CD4-positive, alpha-beta T cell (primary cell): Measurements from ENCODE around the gene OPN3. TPM values are rescaled to one million over a fixed set of nuclear protein-coding genes. Genes with fewer than 3 reads are reported as not detected.

Experiments
- ATAC-seq: fragments of 200-7000 bp; cut with Tn5 transposase; one replicate; pipeline ENCODE4 v1.10.0; 2022; ENCODE audit warnings: mild to moderate bottlenecking; ENCODE audit not compliant: poor library complexity
- CTCF ChIA-PET: fragments of 350-600 bp; sonication (Branson Sonifier 250); formaldehyde crosslinking; loops from one replicate; lab custom pipeline; 2021; ENCODE audit warnings: antibody characterized with exemption, inconsistent platforms; lab: Charles Lee
- POLR2A ChIA-PET: fragments of 350-600 bp; sonication (Branson Sonifier 250); formaldehyde crosslinking; loops from one replicate; lab custom pipeline; 2021; ENCODE audit warnings: antibody characterized with exemption, inconsistent platforms; lab: Charles Lee
- DNase-seq, 14 experiments: peaks; one replicate each; pipeline ENCODE4 v3.0.0-alpha.2; 2013 to 2020; ENCODE audit warnings: mixed read lengths in 2 of 14
- H3K27ac ChIP-seq, 2 donors: one replicate each; pipeline versions ENCODE4 v1.5.1 to v1.7.0; 2013; ENCODE audit warnings: low read length in 2 of 2, low read depth in 1 of 2, mild to moderate bottlenecking in 1 of 2
- H3K27me3 ChIP-seq, 2 experiments: 1 replicate in 1 of 2; 2 replicates in 1 of 2; pipeline versions ENCODE4 v1.6.1 to v1.7.0; 2013; ENCODE audit warnings: low read length in 2 of 2, control low read depth in 1 of 2, mild to moderate bottlenecking in 1 of 2, moderate library complexity in 1 of 2; ENCODE audit not compliant: insufficient read depth in 2 of 2, control insufficient read depth in 1 of 2
- H3K36me3 ChIP-seq: one replicate; pipeline ENCODE4 v1.6.1; 2013; ENCODE audit warnings: low read length, control low read depth; ENCODE audit not compliant: insufficient read depth
- H3K4me1 ChIP-seq: one replicate; pipeline ENCODE4 v1.6.1; 2013; ENCODE audit warnings: low read length, control low read depth; ENCODE audit not compliant: insufficient read depth
- H3K4me3 ChIP-seq: one replicate; pipeline ENCODE4 v1.5.1; 2013; ENCODE audit warnings: mild to moderate bottlenecking, low read length, moderate library complexity
- H3K9me3 ChIP-seq, 2 experiments: 1 replicate in 1 of 2; 2 replicates in 1 of 2; pipeline versions ENCODE4 v1.6.1 to v1.7.0; 2013; ENCODE audit warnings: low read length in 2 of 2, mild to moderate bottlenecking in 2 of 2, control low read depth in 1 of 2, moderate library complexity in 1 of 2; ENCODE audit not compliant: control insufficient read depth in 1 of 2, insufficient read depth in 1 of 2
- H3K27ac Mint-ChIP-seq: one replicate; pipeline ENCODE4 v1.8.0; 2020; ENCODE audit warnings: mixed read lengths
- H3K27me3 Mint-ChIP-seq: one replicate; pipeline ENCODE4 v1.8.0; 2021; ENCODE audit warnings: mixed read lengths
- H3K36me3 Mint-ChIP-seq: one replicate; pipeline ENCODE4 v1.8.0; 2021; ENCODE audit warnings: low read depth, mixed read lengths
- H3K4me1 Mint-ChIP-seq: one replicate; pipeline ENCODE4 v1.8.0; 2021; ENCODE audit warnings: low read depth, mixed read lengths
- H3K4me3 Mint-ChIP-seq: one replicate; pipeline ENCODE4 v1.8.0; 2020; ENCODE audit warnings: mild to moderate bottlenecking, mixed read lengths
- H3K9me3 Mint-ChIP-seq: one replicate; pipeline ENCODE4 v1.8.0; 2020; ENCODE audit warnings: mixed read lengths
- CTCF ChIP-seq: fragments of 200-600 bp; IDR thresholded peaks from one replicate; pipeline ENCODE4 v1.8.0; 2022; ENCODE audit warnings: antibody characterized with exemption, mild to moderate bottlenecking
- intact Hi-C, 2 experiments: fragments of 100-400 bp; cut with DNase I in 1 of 2; cut with micrococcal nuclease in 1 of 2; formaldehyde crosslinking; loops; one replicate each; pipeline versions ENCODE4 v1.15.1 to v1.9.0; 2023 to 2025; cut with DNase I, micrococcal nuclease
- total RNA-seq, 174 experiments: library from RNA in 2 of 174; stranded (reverse) in 2 of 174; gene quantifications; one replicate each; pipeline ENCODE4 v1.2.3 and lab custom pipeline; 2021 to 2026

The OPN3 gene
- total RNA-seq, 2 experiments from 2014 or later: 1.9 to 2.3 TPM

- H3K9me3 ChIP-seq: no peaks in the 10 kb centered on the region
- POLR2A ChIA-PET: interaction anchor here (1.1 to 1.3 kb wide), 3 partner anchors 10 to 42 kb away, joined by 3 to 5 read pairs (median 3); no protein-coding TSS in a partner anchor
- peak overlapping the region; percentile 96 for H3K27ac Mint-ChIP-seq
- DNase-seq (peak in 3 of 14 experiments; percentile 1 to 22 (median 5)), ATAC-seq (no peak)
- H3K4me1 Mint-ChIP-seq: peaks cover 23% of the 10 kb centered on the region
- intact Hi-C loops: loop anchor here (2.0 to 5.0 kb wide), 3 partner anchors 33 to 49 kb away; partner anchors contain the start of genes CHML (in 1 of the 2) and OPN3 (in 1 of the 2)
- no peaks in the 10 kb centered on the region for H3K36me3 ChIP-seq
- no peak overlapping the region for H3K4me3 Mint-ChIP-seq
- no peak overlapping the region for H3K4me3 ChIP-seq
- H3K27ac ChIP-seq: no peak overlapping the region
- H3K27me3 ChIP-seq: no peaks in the 10 kb centered on the region
- no peak for TF ChIP-seq CTCF
- CTCF ChIA-PET: interaction anchor here (0.6 kb wide), 1 partner anchor 40 kb away, joined by 3 read pairs; no protein-coding TSS in a partner anchor
- no peaks in the 10 kb centered on the region for H3K36me3 Mint-ChIP-seq
- no peaks in the 10 kb centered on the region for H3K9me3 Mint-ChIP-seq
- H3K27me3 Mint-ChIP-seq: no peaks in the 10 kb centered on the region
- peaks cover 10% of the 10 kb centered on the region for H3K4me1 ChIP-seq
Measured at GRCh38 chr1:241675983-241676382, 35.8 kb upstream of the OPN3 start.

- no peaks in the 10 kb centered on the region for H3K9me3 ChIP-seq
- ChIA-PET CTCF (no interaction called here), POLR2A (no interaction called here)
- Mint-ChIP-seq H3K36me3 (no peaks in the 10 kb centered on the region), H3K9me3 (no peaks in the 10 kb centered on the region), H3K27me3 (peaks cover 4% of the 10 kb centered on the region), H3K4me1 (peaks cover 23% of the 10 kb centered on the region), H3K4me3 (no peak overlapping the region), H3K27ac (peak overlapping the region; percentile 55)
- H3K4me3 ChIP-seq: no peak overlapping the region
- intact Hi-C loops: loop anchor here (2.0 to 5.0 kb wide), 3 partner anchors 32 to 48 kb away; partner anchors contain the start of genes CHML (in 1 of the 2) and OPN3 (in 1 of the 2)
- TF ChIP-seq CTCF: no peak
- H3K27ac ChIP-seq: no peak overlapping the region
- H3K27me3 ChIP-seq: no peaks in the 10 kb centered on the region
- ATAC-seq (no peak), DNase-seq (no peak)
- H3K36me3 ChIP-seq: no peaks in the 10 kb centered on the region
- H3K4me1 ChIP-seq: peaks cover 10% of the 10 kb centered on the region
Measured at GRCh38 chr1:241674805-241675384, 34.7 kb upstream of the OPN3 start.

DNA sequence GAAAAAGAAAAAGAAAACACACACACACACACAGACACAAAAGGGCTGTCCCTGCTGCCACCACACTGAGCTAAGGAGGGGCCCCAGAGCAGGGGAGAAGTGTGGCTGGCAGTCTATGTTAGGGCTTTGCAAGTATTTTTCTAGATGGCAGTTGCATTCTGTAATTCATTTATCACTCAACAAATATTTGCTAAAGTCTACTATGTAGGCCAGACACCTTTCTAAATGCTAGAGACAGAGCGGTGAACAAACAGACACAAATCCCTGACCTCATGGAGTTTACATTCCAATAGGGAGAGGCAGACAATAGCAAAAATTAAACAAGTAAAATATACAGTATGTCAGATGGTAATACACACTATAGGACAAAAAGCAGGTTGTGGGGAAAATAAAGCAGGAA is 32.1 kb upstream of the OPN3 start:
- Histone ChIP-seq H3K4me1 (peaks cover 9% of the 10 kb centered on the region), H3K36me3 (no peaks in the 10 kb centered on the region), H3K4me3 (no peak overlapping the region), H3K27me3 (no peaks in the 10 kb centered on the region), H3K9me3 (no peaks in the 10 kb centered on the region), H3K27ac (no peak overlapping the region)
- Mint-ChIP-seq H3K4me3 (no peak overlapping the region), H3K9me3 (no peaks in the 10 kb centered on the region), H3K4me1 (peaks cover 15% of the 10 kb centered on the region), H3K27ac (no peak overlapping the region), H3K36me3 (no peaks in the 10 kb centered on the region), H3K27me3 (peaks cover 4% of the 10 kb centered on the region)
- TF ChIP-seq CTCF: no peak
- intact Hi-C loops: no loop called here
- DNase-seq (no peak), ATAC-seq (no peak)
- ChIA-PET CTCF (no interaction called here), POLR2A (no interaction called here)
